SK-N-SH treated with all-trans-retinoic acid at 6 μM for 48 hours (cell line): ENCODE results near the gene MEG3.

Experiments used
- ATAC-seq: fragments of 200-7000 bp; cut with Tn5 transposase; 3 replicates; pipeline ENCODE4 v1.9.1; 2020; ENCODE audit warnings: mild to moderate bottlenecking, moderate library complexity
- ARNTL ChIP-seq: fragments of 450-650 bp; formaldehyde crosslinking; IDR thresholded peaks from 2 replicates; pipeline ENCODE4 v1.5.0; 2020; ENCODE audit warnings: low read depth, mild to moderate bottlenecking, moderate library complexity, borderline replicate concordance
- BACH2 ChIP-seq: fragments of 250-450 bp; sonication (Bioruptor Pico); IDR thresholded peaks from 2 replicates; pipeline ENCODE4 v1.9.0; 2021; ENCODE audit warnings: mild to moderate bottlenecking, borderline replicate concordance
- ESRRG ChIP-seq: fragments of 250-450 bp; sonication (Bioruptor Pico); IDR thresholded peaks from 2 replicates; pipeline ENCODE4 v1.6.1; 2021; ENCODE audit warnings: mild to moderate bottlenecking
- GLIS3 ChIP-seq: fragments of 250-450 bp; sonication (Bioruptor Pico); IDR thresholded peaks from 2 replicates; pipeline ENCODE4 v1.5.0; 2020; ENCODE audit warnings: mild to moderate bottlenecking, moderate library complexity
- ISL1 ChIP-seq: fragments of 250-450 bp; sonication (Bioruptor Pico); IDR thresholded peaks from 2 replicates; pipeline ENCODE4 v2.1.2; 2022; ENCODE audit warnings: mild to moderate bottlenecking, moderate library complexity
- OSR1 ChIP-seq: fragments of 250-450 bp; sonication (Bioruptor Pico); IDR thresholded peaks from 2 replicates; pipeline ENCODE4 v1.8.0; 2022; ENCODE audit warnings: moderate library complexity, mild to moderate bottlenecking, inconsistent platforms
- PPARA ChIP-seq: fragments of 250-450 bp; sonication (Bioruptor Pico); IDR thresholded peaks from 2 replicates; pipeline ENCODE4 v1.5.0; 2020; ENCODE audit warnings: mild to moderate bottlenecking, borderline replicate concordance
- RARB ChIP-seq: fragments of 250-450 bp; sonication (Bioruptor Pico); IDR thresholded peaks from 2 replicates; pipeline ENCODE4 v1.8.0; 2021; ENCODE audit warnings: mild to moderate bottlenecking, moderate library complexity
- SNAI2 ChIP-seq: fragments of 250-450 bp; sonication (Bioruptor Pico); IDR thresholded peaks from 2 replicates; pipeline ENCODE4 v1.5.0; 2020; ENCODE audit warnings: mild to moderate bottlenecking, moderate library complexity
- TCF4 ChIP-seq: fragments of 250-450 bp; sonication (Bioruptor Pico); IDR thresholded peaks from 2 replicates; pipeline ENCODE4 v1.8.0; 2021; ENCODE audit warnings: mild to moderate bottlenecking, moderate library complexity, borderline replicate concordance
- TOX ChIP-seq: fragments of 250-450 bp; sonication (Bioruptor Pico); IDR thresholded peaks from 2 replicates; pipeline ENCODE4 v1.8.0; 2021; ENCODE audit warnings: mild to moderate bottlenecking, moderate library complexity, borderline replicate concordance
- ZC3H10 ChIP-seq: fragments of 250-450 bp; sonication (Bioruptor Pico); IDR thresholded peaks from 2 replicates; pipeline ENCODE4 v1.5.1; 2021; ENCODE audit warnings: mild to moderate bottlenecking, moderate library complexity
- ZFP3 ChIP-seq: fragments of 250-450 bp; sonication (Bioruptor Pico); IDR thresholded peaks from 2 replicates; pipeline ENCODE4 v1.5.0; 2020; ENCODE audit warnings: mild to moderate bottlenecking, moderate library complexity
- ZNF565 ChIP-seq: fragments of 450-650 bp; formaldehyde crosslinking; conservative IDR thresholded peaks from 2 replicates; pipeline ENCODE4 v1.5.0; 2020; ENCODE audit warnings: low read depth, mild to moderate bottlenecking, moderate library complexity
- ZNF8 ChIP-seq: fragments of 450-650 bp; formaldehyde crosslinking; IDR thresholded peaks from 2 replicates; pipeline ENCODE4 v1.5.0; 2020; ENCODE audit warnings: mild to moderate bottlenecking, moderate library complexity
- TF ChIP-seq, protein P1 (sequence below): fragments of 250-450 bp; sonication (Bioruptor Pico); IDR thresholded peaks from 2 replicates; pipeline ENCODE4 v1.8.0; 2021; ENCODE audit warnings: low read depth, mild to moderate bottlenecking, moderate library complexity, borderline replicate concordance
- TF ChIP-seq, protein P2 (sequence below): fragments of 250-450 bp; sonication (Bioruptor Pico); IDR thresholded peaks from 2 replicates; pipeline ENCODE4 v1.8.0; 2020; ENCODE audit warnings: mild to moderate bottlenecking, moderate library complexity, borderline replicate concordance
- TF ChIP-seq, protein P3 (sequence below): fragments of 250-450 bp; sonication (Bioruptor Pico); IDR thresholded peaks from 2 replicates; pipeline ENCODE4 v1.5.1; 2021; ENCODE audit warnings: mild to moderate bottlenecking, moderate library complexity
- TF ChIP-seq, protein P4 (sequence below): fragments of 250-450 bp; sonication (Bioruptor Pico); IDR thresholded peaks from 2 replicates; pipeline ENCODE4 v1.5.0; 2020; ENCODE audit warnings: mild to moderate bottlenecking, moderate library complexity

MEG3 gene

DNA sequence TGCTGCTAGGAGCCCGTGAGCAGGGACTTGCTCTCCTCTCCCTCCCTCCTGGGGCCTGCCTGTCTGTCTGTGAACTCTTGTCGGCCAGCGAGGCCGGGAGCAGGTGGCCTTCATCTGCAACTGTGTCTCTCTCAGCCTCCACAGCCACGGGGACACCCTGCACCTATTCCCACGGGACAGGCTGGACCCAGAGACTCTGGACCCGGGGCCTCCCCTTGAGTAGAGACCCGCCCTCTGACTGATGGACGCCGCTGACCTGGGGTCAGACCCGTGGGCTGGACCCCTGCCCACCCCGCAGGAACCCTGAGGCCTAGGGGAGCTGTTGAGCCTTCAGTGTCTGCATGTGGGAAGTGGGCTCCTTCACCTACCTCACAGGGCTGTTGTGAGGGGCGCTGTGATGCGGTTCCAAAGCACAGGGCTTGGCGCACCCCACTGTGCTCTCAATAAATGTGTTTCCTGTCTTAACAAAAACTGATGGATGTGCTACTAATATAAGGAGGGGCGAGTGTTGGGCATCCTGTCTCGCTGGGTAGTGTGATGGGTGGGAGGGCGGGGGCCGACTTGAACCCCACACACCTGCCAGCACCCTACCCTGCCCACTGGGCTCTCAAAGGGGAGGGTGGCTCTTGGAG lies 34.8 kb downstream of the MEG3 start (continued):
- TF ChIP-seq, protein P1, sequence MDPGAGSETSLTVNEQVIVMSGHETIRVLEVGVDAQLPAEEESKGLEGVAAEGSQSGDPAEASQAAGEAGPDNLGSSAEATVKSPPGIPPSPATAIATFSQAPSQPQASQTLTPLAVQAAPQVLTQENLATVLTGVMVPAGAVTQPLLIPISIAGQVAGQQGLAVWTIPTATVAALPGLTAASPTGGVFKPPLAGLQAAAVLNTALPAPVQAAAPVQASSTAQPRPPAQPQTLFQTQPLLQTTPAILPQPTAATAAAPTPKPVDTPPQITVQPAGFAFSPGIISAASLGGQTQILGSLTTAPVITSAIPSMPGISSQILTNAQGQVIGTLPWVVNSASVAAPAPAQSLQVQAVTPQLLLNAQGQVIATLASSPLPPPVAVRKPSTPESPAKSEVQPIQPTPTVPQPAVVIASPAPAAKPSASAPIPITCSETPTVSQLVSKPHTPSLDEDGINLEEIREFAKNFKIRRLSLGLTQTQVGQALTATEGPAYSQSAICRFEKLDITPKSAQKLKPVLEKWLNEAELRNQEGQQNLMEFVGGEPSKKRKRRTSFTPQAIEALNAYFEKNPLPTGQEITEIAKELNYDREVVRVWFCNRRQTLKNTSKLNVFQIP (CRISPR knock-in tag) = no peak
- no peak for TF ChIP-seq OSR1 (CRISPR knock-in tag)
- no peak for TF ChIP-seq SNAI2 (CRISPR knock-in tag)
- TF ChIP-seq ZFP3 (CRISPR knock-in tag) = no peak
- no peak for TF ChIP-seq RARB (CRISPR knock-in tag)
- no peak for TF ChIP-seq ZNF8

DNA sequence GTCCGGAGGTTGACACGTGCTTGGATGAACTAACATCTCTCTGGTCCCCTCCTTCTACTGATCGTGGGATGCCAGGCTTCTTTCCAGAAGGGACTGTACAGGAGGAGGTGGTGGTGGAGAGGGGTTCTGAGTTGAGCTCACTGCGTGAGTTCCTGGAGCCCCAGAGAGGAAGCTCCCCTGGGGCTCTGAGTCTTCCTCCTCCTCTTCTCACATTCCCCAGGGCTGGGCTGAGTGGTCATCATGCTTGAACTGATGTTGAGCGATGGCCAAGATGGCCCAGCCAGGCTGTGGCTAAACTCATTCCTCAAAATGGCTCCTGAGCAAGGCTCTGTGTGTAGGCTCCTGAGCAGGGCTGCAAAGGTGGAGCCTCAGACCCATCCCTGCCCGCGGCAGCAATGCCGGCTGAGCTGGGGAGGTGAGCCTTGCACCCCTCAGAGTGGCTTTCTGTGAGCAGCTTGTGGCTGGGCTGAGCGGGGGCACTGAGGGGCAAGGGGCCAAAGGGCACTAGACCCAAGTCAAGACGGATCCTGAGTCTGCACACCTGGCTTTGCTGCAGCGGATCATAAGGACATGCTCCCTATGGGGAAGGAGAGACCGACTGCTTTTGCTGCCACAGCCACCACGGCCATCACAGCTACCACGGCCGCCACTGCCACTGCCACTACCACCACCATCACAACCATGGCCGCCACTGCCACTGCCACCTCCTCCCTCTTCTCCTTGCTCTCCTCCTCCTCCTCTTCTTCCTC lies 35.4 kb downstream of the MEG3 start:
- no peak for ATAC-seq
- TF ChIP-seq ZNF565 (no peak), BACH2 (CRISPR knock-in tag) (no peak), RARB (CRISPR knock-in tag) (no peak), ZC3H10 (CRISPR knock-in tag) (no peak), SNAI2 (CRISPR knock-in tag) (no peak), ZFP3 (CRISPR knock-in tag) (no peak)
- TF ChIP-seq, protein P2, sequence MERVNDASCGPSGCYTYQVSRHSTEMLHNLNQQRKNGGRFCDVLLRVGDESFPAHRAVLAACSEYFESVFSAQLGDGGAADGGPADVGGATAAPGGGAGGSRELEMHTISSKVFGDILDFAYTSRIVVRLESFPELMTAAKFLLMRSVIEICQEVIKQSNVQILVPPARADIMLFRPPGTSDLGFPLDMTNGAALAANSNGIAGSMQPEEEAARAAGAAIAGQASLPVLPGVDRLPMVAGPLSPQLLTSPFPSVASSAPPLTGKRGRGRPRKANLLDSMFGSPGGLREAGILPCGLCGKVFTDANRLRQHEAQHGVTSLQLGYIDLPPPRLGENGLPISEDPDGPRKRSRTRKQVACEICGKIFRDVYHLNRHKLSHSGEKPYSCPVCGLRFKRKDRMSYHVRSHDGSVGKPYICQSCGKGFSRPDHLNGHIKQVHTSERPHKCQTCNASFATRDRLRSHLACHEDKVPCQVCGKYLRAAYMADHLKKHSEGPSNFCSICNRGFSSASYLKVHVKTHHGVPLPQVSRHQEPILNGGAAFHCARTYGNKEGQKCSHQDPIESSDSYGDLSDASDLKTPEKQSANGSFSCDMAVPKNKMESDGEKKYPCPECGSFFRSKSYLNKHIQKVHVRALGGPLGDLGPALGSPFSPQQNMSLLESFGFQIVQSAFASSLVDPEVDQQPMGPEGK (CRISPR knock-in tag) = no peak
- TF ChIP-seq, protein P3, sequence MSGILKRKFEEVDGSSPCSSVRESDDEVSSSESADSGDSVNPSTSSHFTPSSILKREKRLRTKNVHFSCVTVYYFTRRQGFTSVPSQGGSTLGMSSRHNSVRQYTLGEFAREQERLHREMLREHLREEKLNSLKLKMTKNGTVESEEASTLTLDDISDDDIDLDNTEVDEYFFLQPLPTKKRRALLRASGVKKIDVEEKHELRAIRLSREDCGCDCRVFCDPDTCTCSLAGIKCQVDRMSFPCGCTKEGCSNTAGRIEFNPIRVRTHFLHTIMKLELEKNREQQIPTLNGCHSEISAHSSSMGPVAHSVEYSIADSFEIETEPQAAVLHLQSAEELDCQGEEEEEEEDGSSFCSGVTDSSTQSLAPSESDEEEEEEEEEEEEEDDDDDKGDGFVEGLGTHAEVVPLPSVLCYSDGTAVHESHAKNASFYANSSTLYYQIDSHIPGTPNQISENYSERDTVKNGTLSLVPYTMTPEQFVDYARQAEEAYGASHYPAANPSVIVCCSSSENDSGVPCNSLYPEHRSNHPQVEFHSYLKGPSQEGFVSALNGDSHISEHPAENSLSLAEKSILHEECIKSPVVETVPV = no peak
- TF ChIP-seq, protein P4, sequence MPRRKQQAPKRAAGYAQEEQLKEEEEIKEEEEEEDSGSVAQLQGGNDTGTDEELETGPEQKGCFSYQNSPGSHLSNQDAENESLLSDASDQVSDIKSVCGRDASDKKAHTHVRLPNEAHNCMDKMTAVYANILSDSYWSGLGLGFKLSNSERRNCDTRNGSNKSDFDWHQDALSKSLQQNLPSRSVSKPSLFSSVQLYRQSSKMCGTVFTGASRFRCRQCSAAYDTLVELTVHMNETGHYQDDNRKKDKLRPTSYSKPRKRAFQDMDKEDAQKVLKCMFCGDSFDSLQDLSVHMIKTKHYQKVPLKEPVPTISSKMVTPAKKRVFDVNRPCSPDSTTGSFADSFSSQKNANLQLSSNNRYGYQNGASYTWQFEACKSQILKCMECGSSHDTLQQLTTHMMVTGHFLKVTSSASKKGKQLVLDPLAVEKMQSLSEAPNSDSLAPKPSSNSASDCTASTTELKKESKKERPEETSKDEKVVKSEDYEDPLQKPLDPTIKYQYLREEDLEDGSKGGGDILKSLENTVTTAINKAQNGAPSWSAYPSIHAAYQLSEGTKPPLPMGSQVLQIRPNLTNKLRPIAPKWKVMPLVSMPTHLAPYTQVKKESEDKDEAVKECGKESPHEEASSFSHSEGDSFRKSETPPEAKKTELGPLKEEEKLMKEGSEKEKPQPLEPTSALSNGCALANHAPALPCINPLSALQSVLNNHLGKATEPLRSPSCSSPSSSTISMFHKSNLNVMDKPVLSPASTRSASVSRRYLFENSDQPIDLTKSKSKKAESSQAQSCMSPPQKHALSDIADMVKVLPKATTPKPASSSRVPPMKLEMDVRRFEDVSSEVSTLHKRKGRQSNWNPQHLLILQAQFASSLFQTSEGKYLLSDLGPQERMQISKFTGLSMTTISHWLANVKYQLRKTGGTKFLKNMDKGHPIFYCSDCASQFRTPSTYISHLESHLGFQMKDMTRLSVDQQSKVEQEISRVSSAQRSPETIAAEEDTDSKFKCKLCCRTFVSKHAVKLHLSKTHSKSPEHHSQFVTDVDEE (CRISPR knock-in tag) = no peak
- TF ChIP-seq, protein P1 (CRISPR knock-in tag) = no peak
- TF ChIP-seq, all 23 proteins: peak for 0

DNA sequence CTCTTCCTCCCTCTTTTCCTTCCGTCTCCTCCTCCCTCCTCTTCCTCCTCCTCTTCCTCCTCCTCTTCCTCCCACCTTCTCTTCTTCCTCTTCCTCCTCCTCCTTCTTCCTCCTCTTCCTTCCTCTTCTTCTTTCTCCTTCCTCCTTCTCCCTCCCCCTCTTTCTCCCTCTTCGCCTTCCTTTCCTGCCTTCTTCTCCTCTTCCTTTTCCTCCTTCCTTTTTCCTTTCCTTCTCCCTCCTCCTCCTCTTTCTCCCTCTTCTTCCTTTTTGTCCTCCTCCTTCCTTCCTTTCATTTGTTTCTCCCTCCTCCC lies 36.0 kb downstream of the MEG3 start:
- ATAC-seq = no peak
- TF ChIP-seq PPARA (CRISPR knock-in tag) = no peak

DNA sequence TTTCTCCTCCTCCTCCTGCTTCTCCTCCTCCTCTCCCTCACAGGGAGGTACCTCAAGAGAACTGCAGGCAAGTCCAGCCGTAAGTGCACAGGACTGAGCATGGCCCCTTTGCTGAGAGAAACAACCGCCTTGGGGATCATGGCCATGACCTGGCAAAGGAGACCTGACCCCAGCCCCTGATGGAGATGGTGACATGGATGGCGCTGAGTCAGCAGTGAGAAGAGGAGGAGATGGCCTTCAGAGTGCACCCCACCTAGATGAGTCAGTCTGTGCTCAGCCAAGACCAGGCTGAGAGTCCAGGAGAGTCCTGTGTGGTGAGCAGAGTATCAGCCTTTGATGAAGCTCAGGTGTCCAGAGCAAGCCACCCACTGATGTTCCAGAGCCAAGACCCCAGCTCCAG lies 36.4 kb downstream of the MEG3 start:
- ATAC-seq = no peak
- TF ChIP-seq OSR1 (CRISPR knock-in tag) (no peak), ARNTL (CRISPR knock-in tag) (no peak), GLIS3 (CRISPR knock-in tag) (no peak), TOX (no peak), RARB (CRISPR knock-in tag) (no peak), TCF4 (CRISPR knock-in tag) (no peak), ESRRG (no peak), SNAI2 (CRISPR knock-in tag) (no peak), ZFP3 (CRISPR knock-in tag) (no peak), PPARA (CRISPR knock-in tag) (no peak), ISL1 (CRISPR knock-in tag) (no peak), ZC3H10 (CRISPR knock-in tag) (no peak)
- TF ChIP-seq, protein P4 (CRISPR knock-in tag) = no peak
- TF ChIP-seq, protein P3 = no peak
